Smooth muscle cell (in vitro differentiated cells): ENCODE data around the gene RIPOR3. TPM values are rescaled to one million over a fixed set of nuclear protein-coding genes. Genes with fewer than 3 reads are reported as not detected.

Experiments
- DNase-seq: peaks from one replicate; lab custom pipeline; 2025; ENCODE audit not compliant: unreplicated experiment; lab: John Stamatoyannopoulos, UW
- H2AFZ ChIP-seq: fragments of 200-600 bp; sonication (generic); 2 replicates; pipeline ENCODE4 v1.6.0; 2016; ENCODE audit warnings: antibody characterized with exemption, low read depth, mild to moderate bottlenecking
- H3F3A ChIP-seq: fragments of 200-600 bp; sonication (generic); 2 replicates; pipeline ENCODE4 v1.6.0; 2017; ENCODE audit warnings: antibody characterized with exemption, low read depth
- H3K27ac ChIP-seq: fragments of 200-600 bp; sonication (generic); 2 replicates; pipeline ENCODE4 v1.5.1; 2016; ENCODE audit warnings: low read depth, mild to moderate bottlenecking
- H3K27me3 ChIP-seq: fragments of 200-600 bp; sonication (generic); 2 replicates; pipeline ENCODE4 v1.6.1; 2016; ENCODE audit warnings: low read depth, mild to moderate bottlenecking
- H3K36me3 ChIP-seq: fragments of 200-600 bp; sonication (generic); 2 replicates; pipeline ENCODE4 v1.5.1; 2016; ENCODE audit warnings: low read depth
- H3K4me1 ChIP-seq: fragments of 200-600 bp; sonication (generic); 2 replicates; pipeline ENCODE4 v1.5.1; 2016; ENCODE audit warnings: low read depth
- H3K4me2 ChIP-seq: fragments of 200-600 bp; sonication (generic); 2 replicates; pipeline ENCODE4 v1.6.0; 2016; ENCODE audit warnings: mild to moderate bottlenecking
- H3K4me3 ChIP-seq: fragments of 200-600 bp; sonication (generic); 2 replicates; pipeline ENCODE4 v1.5.1; 2016; ENCODE audit warnings: mild to moderate bottlenecking
- H3K79me2 ChIP-seq: fragments of 200-600 bp; sonication (generic); 2 replicates; pipeline ENCODE4 v1.6.0; 2016; ENCODE audit warnings: low read depth, mild to moderate bottlenecking
- H3K9ac ChIP-seq: fragments of 200-600 bp; sonication (generic); 2 replicates; pipeline ENCODE4 v1.6.0; 2016; ENCODE audit warnings: low read depth
- H3K9me3 ChIP-seq: fragments of 200-600 bp; sonication (generic); replicated peaks from 2 replicates; pipeline ENCODE4 v1.5.1; 2016; ENCODE audit warnings: low read depth
- H4K20me1 ChIP-seq: fragments of 200-600 bp; sonication (generic); 2 replicates; pipeline ENCODE4 v1.6.0; 2016; ENCODE audit warnings: low read depth
- CTCF ChIP-seq: fragments of 200-600 bp; sonication (generic); IDR thresholded peaks from 2 replicates; pipeline ENCODE4 v1.5.1; 2017; ENCODE audit warnings: borderline replicate concordance, mild to moderate bottlenecking, antibody characterized with exemption; ENCODE audit not compliant: insufficient read depth, poor library complexity, severe bottlenecking
- WGBS: methylation state at CpG from one replicate; pipeline ENCODE4 v1.1.7; 2016; ENCODE audit warnings: low lambda C conversion rate; 5-methylcytosine and 5-hydroxymethylcytosine counted together
- polyA plus RNA-seq: library from polyadenylated mRNA; unstranded; fragments of >200 nt; fragmentation: Nextera tagmentation; extraction: Ambion mirVana; gene quantifications from 2 replicates; pipeline ENCODE4 v1.2.1, GENCODE V29; 2016
- total RNA-seq: library from RNA; depleted of rRNA; stranded (reverse); fragments of >200 nt; gene quantifications from 2 replicates; pipeline ENCODE4 v1.2.3, GENCODE V29; 2014

RIPOR3 gene
- total and polyA plus RNA-seq, 2 experiments from 2014 or later = 0.18 to 1.2 TPM

GRCh38 chr20:50680105-50680960 is 11.0 kb downstream of the RIPOR3 start:
- no peak for DNase-seq
- Histone ChIP-seq H3K79me2 (no peaks in the 10 kb centered on the region), H3K9me3 (no peaks in the 10 kb centered on the region), H3K4me3 (no peak overlapping the region), H3K4me1 (no peaks in the 10 kb centered on the region), H3K36me3 (no peaks in the 10 kb centered on the region), H3K9ac (no peak overlapping the region), H3K27ac (no peak overlapping the region), H3F3A (no peaks in the 10 kb centered on the region), H3K27me3 (no peaks in the 10 kb centered on the region), H3K4me2 (no peak overlapping the region), H4K20me1 (no peaks in the 10 kb centered on the region), H2AFZ (no peak overlapping the region)
- 82% methylated on average over 19 of the region's 19 CpGs for WGBS
- no peak for TF ChIP-seq CTCF

- no peaks in the 10 kb centered on the region for H3F3A ChIP-seq
- no peak overlapping the region for H3K4me2 ChIP-seq
- no peak overlapping the region for H2AFZ ChIP-seq
- H3K4me1 ChIP-seq = no peaks in the 10 kb centered on the region
- H3K27me3 ChIP-seq = no peaks in the 10 kb centered on the region
- WGBS = 73% methylated on average over 5 of the region's 5 CpGs
- no peak overlapping the region for H3K27ac ChIP-seq
- no peaks in the 10 kb centered on the region for H4K20me1 ChIP-seq
- no peaks in the 10 kb centered on the region for H3K36me3 ChIP-seq
- TF ChIP-seq CTCF = no peak
- no peaks in the 10 kb centered on the region for H3K79me2 ChIP-seq
- H3K4me3 ChIP-seq = no peak overlapping the region
- no peak overlapping the region for H3K9ac ChIP-seq
- DNase-seq = no peak
- H3K9me3 ChIP-seq = no peaks in the 10 kb centered on the region
Measured at GRCh38 chr20:50679753-50680104, 11.6 kb downstream of the RIPOR3 start.

GRCh38 chr20:50678169-50678898 is 13.0 kb downstream of the RIPOR3 start:
- H3K79me2 ChIP-seq = no peaks in the 10 kb centered on the region
- no peak overlapping the region for H2AFZ ChIP-seq
- DNase-seq = no peak
- H3K4me3 ChIP-seq = no peak overlapping the region
- TF ChIP-seq CTCF = no peak
- WGBS = 88% methylated on average over 8 of the region's 8 CpGs
- H3F3A ChIP-seq = peaks cover 3% of the 10 kb centered on the region
- no peak overlapping the region for H3K9ac ChIP-seq
- H4K20me1 ChIP-seq = no peaks in the 10 kb centered on the region
- no peaks in the 10 kb centered on the region for H3K9me3 ChIP-seq
- no peaks in the 10 kb centered on the region for H3K27me3 ChIP-seq
- no peaks in the 10 kb centered on the region for H3K36me3 ChIP-seq
- H3K4me2 ChIP-seq = no peak overlapping the region
- no peak overlapping the region for H3K27ac ChIP-seq
- H3K4me1 ChIP-seq = no peaks in the 10 kb centered on the region
